Spleen (tissue), 7 donors: ENCODE measurements around the gene ADAMTS20.

ENCODE experiments used
- CTCF ChIP-seq, 11 experiments: fragments of 200-600 bp in 7 of 11; fragments of 450-650 bp in 4 of 11; sonication (generic) in 4 of 11; IDR thresholded peaks in 8 of 11; conservative IDR thresholded peaks in 3 of 11; 1 replicate in 7 of 11; 2 replicates in 4 of 11; pipeline versions ENCODE4 v1.4.0 to v1.8.0; 2016 to 2021; ENCODE audit warnings: antibody characterized with exemption in 11 of 11, inconsistent platforms in 4 of 11, mild to moderate bottlenecking in 1 of 11
- POLR2A ChIP-seq, 3 donors: fragments of 450-650 bp; IDR thresholded peaks; one replicate each; pipeline ENCODE4 v1.5.1; 2017; ENCODE audit warnings: antibody characterized with exemption in 3 of 3, mild to moderate bottlenecking in 1 of 3
- donor health status: DM: no; HTN: no; CAD: no; lungs with moderate emphysema.
- donor health status: DM: no; HTN: no; CAD: no.
- donor health status: DM: no; HTN: no; CAD: no.

- TF ChIP-seq CTCF (IDR thresholded peaks at IDR 0.05 in 8 of 11, conservative IDR thresholded peaks at IDR 0.05 in 3 of 11) (no peak), POLR2A (IDR thresholded peaks at IDR 0.05) (no peak)
These were observed 89.9 kb downstream of the ADAMTS20 start for GRCh38 chr12:43462080-43462479.
